HG03575 (cell line): ENCODE data around the gene SCYGR8.

Source experiments
- ATAC-seq: cut with Tn5 transposase; IDR thresholded peaks from one replicate; pipeline ENCODE4 v1.9.1; 2021; ENCODE audit not compliant: unreplicated experiment, insufficient number of reproducible peaks, low FRiP score; ENCODE audit errors: extremely low read depth

Gene SCYGR8

GRCh38 chr2:227793148-227793712 lies 47.5 kb downstream of the SCYGR8 start:
- ATAC-seq, result no peak
